EL (cell line): Measurements from ENCODE around the gene LRCH4.

Source experiments
- DNase-seq: peaks from one replicate; pipeline ENCODE4 v3.0.0-alpha.2; 2016

The LRCH4 gene

DNA sequence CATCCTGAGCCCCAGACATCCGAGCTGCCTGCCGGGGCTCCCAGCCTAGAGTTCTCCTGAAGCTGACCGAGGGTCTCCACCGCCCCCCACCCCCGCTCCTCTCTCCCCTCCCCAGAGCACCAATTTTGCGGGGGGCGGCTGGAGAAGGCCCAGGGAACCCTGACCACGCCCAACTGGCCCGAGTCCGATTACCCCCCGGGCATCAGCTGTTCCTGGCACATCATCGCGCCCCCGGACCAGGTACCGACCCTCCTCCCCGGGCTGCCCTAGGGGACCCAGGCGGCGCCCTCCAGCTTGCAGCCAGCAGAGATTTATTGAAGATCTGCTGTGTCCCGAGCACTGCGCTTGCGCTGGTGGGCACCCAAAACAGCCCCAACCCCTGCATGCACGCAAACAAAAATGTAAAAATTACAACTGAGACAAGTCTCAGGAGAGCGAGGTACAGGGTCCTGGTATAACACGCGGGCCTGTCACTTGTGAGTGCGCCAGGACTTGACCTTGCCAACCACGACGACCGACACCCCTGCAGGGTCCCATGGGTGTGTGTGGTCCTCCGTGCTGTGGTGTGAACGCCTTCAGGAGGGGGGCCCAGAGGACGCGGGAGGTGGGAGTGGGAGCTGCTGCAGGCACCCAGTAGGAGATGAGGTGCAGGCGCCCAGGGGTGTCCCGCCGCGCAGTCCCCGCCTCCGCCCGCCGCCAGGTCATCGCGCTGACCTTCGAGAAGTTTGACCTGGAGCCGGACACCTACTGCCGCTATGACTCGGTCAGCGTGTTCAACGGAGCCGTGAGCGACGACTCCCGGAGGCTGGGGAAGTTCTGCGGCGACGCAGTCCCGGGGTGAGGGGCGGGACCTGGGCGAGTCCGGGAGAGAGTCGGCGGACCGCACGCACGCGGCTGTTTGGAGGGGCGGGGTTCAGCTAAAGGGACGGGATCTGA lies 19.3 kb upstream of the LRCH4 start:
- no peak for DNase-seq

DNA sequence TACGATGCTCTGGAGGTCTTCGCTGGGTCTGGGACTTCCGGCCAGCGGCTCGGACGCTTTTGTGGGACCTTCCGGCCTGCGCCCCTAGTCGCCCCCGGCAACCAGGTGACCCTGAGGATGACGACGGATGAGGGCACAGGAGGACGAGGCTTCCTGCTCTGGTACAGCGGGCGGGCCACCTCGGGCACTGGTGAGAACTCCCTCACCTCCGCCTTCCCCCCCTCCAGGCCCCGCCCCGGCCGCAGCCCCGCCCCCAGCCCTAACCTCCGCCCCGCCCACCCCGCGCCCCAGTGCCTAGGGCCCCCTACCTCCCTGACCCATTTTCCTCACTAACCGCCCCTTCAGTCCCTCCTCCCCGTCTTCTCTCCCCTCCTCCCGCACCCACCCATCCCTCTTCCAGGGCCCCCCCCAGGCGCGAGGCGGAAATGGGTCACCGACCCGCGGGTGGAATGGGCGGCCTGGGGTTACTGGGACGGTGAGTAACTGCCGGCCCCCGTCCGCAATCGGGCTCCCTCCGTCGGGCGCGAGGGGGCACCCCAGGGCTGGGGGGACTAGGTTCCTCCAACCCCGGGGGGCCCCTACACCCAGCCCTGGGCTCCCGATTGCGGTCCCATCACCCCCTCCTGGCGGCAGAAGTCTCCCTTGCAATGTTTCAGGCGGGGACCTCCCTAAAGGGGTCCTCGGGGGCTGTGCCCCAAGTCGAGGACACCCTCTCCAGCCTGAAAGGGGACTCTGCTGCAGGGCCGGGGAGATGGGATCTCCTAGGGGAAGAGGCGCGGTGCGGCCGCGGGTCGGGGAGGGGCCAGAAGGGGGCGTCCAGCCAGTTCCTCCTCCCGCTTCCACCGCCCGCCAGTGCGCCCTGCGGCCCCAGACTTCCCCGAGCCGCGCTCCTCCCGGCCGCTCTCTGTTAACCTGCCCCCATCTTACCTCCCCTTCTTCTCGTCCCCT lies 18.4 kb upstream of the LRCH4 start:
- DNase-seq = peak; percentile 87

DNA sequence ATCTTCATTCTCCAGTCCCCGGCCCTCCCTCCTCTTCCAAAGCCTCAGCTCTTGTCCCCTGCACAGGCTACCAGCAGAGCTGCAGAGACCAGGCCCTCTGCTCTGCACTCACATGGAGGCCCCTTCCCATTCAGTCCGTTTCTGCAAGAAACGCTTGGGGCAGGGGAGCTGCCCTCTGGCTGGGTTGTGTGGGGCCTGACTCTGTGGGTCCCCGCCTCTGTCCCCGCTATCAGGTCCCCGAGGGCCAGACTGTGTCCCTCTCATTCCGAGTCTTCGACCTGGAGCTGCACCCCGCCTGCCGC lies 17.7 kb upstream of the LRCH4 start:
- DNase-seq = peak; percentile 59

DNA sequence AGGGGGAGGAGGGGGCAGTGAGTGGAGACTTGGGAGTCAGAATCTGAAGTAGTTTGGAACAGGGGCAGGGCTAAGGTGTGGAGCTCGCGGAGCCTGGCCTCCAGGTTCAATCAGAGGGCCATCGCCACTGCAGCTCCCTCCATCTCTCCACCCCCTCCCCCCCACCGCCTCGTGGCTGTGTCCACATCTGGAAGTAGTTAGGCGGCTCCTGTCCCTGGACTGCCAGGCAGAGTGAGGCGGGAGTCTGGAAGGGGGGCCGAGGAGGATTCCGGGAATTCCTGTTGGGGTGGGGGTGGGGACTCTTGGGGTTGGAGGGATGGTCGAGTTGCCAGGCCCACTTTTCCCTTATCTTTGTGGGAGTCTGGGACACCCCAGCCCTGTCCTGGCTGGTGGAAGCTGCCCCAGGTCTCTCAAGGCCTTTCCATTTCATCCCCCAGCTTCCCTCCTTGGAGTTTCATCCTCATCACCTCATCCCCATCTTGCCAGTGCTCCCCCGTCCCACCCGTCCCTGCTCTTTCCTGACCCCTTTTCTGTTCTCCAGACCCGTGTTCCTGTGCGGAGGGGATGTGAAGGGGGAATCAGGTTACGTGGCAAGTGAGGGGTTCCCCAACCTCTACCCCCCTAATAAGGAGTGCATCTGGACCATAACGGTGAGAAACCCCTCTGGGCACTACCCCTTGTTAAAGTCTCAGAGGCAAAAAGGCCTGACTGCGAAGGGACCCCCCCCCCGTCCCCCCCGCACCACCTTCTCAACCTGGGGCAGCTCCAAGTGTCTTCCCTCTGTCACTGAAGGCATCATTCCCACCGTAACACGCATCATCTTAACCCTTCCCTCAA lies 17.2 kb upstream of the LRCH4 start:
- DNase-seq = peak; percentile 94

DNA sequence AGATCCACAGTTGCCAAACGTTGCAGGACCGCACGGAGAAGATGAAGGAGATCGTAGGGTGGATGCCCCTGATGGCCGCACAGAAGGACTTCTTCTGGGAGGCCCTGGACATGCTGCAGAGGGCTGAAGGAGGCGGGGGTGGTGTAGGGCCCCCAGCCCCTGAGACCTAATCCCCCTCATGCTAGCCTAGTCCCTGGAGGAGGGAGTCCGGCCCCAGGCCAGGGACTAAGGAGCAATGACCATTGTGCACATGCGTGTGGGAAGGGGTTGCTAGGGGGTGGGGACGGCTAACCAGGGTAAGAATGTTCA lies 14.8 kb upstream of the LRCH4 start:
- DNase-seq = no peak

DNA sequence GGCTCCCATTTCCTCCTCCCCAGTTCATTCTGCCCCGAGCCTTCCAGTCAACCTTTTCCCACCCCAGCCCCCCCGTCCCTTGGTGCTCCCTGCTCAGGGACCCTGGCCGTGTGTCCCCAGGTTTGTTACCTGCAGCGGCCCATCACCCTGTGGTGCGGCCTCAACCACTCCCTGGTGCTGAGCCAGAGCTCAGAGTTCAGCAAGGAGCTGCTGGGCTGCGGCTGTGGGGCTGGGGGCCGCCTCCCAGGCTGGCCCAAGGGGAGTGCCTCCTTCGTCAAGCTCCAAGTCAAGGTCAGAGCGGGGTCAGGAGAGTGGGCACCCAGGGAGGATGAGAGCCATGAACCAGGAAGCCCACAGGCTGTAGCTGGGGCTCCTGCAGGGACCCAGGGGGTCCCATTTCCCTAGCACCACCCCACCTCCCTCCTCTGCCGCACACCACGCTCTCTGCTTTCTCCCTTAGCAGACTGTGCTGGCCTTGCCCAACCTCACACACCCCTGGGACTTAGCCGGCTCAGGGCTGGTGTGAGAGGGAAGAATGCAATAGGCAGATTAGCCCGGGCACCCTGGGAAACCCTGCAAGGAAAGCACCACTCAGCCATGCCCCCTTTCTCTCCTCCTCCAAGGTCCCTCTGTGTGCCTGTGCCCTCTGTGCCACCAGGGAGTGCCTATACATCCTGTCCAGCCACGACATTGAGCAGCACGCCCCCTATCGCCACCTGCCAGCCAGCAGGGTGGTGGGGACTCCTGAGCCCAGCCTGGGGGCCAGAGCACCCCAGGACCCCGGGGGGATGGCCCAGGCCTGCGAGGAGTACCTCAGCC lies 14.2 kb upstream of the LRCH4 start:
- DNase-seq = no peak

DNA sequence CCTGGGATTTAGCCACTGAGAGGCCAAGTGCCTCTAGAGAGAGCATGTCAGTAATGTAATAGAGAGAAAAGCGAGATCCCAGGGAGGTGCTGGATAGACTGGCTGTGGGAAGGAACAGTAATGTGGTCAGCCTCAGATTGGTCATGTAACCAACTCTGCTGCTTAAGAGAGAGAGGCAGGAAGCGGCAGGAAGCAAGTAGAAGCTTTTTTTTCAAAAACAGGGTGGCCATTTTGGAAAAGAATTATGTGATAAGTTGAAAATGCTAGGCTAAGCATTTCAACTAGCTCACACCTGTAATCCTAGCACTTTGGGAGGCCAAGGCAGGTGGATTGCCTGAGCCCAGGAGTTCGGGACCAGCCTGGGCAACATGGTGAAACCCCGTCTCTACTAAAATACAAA lies 12.5 kb upstream of the LRCH4 start:
- DNase-seq = no peak

DNA sequence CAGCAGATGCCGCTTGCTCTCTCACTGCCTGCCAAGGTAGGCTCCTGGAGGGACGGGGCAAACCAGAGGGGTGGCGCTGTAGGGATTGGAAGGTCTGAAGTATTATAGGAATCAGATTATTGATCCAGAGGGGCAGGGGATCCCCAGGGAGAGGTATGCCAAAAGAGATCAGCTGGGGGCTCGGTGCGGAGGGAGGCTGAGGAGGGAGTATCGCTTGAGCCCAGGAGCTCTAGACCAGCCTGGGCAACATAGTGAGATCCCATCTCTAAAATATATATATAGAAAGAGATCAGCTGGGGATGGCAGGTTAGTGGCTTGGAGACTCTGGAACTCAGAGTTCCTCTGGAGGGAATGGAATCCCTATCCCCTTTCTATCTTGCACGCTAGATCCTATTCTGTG lies 9.3 kb upstream of the LRCH4 start:
- no peak for DNase-seq

DNA sequence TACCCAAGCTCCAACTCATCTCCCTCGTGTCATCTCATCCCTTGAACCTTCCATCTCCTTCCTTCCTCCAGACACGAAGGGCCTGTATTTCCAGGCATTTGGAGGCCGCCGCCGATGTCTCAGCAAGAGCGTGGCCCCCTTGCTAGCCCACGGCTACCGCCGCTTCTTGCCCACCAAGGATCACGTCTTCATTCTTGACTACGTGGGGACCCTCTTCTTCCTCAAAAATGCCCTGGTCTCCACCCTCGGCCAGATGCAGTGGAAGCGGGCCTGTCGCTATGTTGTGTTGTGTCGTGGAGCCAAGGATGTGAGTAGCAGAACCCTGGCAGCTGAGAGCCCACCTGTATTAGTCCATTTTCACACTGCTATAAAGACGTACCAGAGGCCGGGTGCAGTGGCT lies 5.7 kb upstream of the LRCH4 start:
- DNase-seq = no peak

DNA sequence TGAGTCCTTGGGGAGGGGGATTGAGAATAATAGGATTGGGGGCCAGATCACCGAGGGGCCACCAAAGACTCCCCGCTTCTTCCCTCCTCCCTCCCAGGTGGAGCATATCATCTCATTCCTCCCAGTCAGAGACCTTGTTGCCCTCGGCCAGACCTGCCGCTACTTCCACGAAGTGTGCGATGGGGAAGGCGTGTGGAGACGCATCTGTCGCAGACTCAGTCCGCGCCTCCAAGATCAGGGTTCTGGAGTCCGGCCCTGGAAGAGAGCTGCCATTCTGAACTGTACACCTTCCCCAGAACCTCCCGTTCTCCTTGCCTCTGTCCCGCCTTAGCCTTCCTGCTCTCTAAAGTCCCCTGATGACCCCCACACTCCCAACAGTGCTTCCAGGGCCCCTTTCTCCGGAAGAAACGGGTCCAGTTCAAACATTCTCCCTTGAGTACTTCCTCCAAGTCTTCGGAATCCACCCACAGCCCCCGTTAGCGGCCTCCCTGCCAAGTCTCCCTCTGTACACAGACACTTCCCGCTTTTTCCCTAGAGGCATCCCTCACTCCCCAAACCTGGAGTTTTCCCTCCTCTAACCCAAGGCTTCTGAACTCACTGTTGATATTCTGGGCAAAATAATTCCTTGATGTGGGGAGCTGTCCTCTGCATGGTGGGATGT lies 4.3 kb upstream of the LRCH4 start:
- no peak for DNase-seq

DNA sequence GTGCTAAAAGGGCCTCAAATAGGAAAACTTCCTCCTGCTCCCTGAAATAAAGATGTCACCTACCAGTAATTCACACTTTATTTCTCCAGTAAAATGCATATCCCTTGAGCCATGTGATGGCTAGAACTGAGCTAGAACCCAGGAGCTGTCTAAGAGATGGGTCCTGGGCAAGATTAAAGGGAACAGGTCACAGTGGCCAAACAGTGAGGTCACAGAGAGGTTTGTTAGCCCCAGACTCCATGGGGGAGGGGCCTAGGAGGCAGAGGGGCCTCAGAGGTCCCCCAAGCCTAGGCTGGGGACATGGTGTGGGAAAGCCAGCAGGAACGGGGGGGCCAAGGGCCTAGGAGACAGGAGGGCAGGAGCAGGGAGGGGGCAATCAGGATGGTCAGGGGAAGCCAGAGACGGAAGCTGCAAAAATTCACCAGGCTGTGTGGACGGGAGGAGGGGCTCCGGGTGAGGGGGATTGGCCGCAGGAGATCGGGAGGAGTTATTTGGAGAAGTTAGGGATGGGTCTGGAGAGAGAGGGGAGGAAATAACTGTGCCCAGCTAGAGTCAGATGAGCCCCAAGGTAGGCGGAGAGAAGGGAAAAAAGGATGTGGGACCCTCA lies 3.5 kb upstream of the LRCH4 start:
- no peak for DNase-seq

DNA sequence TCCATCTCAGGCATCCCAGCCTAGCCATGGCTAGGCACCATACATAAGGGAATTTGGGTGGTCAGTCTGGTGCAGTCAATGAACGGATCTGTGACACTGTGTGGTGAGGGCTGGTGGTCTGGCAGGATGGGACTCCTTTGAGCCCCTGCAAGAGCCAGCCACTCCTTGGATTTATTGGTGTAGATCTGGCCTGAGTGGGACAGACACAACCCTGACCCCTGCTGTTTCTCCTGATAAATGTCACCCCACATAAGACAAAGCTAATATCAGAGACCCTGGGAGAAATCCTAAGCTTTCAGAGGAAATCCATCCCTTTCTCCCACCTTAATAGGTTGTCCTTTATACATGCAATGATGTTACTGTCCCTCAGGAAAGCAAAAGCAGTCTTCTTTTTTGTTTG lies 2.5 kb upstream of the LRCH4 start:
- DNase-seq = peak; percentile 40

DNA sequence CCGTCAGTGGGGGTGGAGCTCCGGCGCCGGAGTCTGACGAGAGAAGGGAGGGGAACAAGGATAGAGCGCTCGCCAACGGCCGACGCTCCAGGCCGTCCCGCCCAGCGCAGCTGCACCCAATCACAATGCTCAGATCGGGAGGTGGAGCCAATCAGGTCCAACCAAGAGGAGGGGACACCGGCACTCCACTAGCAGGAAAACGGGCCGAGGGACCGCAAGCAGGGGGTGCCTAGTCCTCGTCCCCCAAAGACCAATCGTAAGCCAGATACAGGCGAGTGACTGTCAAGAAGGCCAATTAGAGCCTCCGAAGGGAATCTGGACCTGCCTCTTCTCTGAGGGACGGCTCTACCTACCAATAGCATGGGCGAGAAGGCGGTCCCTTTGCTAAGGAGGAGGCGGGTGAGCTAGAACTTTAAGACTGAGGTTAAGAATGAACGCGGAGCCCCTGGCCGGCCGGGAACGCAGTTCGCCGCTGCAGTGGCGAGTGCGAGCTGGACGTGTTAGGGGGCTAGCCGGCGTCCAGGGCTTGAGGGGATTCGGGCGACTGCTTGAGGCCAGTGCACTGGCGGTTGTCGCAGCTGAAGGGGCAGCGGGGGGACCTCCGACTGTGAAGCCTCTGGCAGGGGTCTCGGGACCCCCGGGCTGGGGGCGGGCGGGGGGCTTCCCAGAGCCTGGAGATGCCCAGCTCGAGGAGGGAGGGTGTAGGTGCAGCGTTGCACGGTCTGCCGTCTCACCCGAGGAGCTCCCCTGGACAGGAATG lies 517 bp upstream of the LRCH4 start, which contains the start of gene FBXO24:
Gene FBXO24, plus strand, starts transcription at position 63 of the 760 bp plus-strand sequence. Its CDS starts 298 bp downstream, at position 361.
- DNase-seq = peak; percentile 100

DNA sequence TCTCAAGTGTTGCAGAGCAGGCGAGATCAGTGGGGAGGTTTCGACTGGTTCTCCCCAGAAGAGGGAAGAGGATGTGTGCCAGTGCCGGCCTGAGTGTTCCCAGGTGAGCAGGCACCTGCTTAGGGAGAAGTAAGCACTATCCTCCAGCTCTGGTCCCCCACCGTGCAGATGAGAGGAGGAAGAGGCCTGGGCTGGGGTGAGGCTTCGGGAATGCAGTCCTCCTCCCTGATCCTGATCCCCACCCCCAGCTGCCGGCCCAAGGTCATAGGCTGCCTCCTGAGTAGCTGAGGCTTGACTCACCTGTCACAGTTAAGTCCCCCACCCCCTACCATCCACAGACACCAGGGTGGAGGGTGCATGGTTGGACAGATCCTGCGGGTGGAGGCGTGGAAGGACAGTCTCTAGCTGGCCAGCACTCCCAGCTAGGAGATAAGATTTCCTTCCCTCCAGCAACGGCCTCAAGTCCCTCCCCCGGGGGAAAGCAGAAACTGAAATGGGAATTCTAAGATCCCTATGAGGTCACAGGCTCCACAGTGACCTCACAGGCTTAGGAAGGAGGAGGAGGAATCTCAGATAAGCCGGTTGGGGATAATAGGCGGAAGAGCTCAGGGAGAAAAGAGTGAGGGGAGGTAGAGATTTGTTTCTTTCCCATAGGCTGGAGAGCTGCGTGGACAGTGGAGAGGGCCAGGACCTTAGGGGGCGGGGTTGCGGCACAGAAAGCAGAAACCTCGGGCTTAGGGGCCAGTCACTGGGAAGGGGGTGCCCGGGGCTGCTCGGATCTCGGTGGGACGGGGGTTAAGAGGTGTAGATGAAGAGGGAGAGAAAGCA lies 1.0 kb downstream of the LRCH4 start:
- peak; percentile 82 for DNase-seq

DNA sequence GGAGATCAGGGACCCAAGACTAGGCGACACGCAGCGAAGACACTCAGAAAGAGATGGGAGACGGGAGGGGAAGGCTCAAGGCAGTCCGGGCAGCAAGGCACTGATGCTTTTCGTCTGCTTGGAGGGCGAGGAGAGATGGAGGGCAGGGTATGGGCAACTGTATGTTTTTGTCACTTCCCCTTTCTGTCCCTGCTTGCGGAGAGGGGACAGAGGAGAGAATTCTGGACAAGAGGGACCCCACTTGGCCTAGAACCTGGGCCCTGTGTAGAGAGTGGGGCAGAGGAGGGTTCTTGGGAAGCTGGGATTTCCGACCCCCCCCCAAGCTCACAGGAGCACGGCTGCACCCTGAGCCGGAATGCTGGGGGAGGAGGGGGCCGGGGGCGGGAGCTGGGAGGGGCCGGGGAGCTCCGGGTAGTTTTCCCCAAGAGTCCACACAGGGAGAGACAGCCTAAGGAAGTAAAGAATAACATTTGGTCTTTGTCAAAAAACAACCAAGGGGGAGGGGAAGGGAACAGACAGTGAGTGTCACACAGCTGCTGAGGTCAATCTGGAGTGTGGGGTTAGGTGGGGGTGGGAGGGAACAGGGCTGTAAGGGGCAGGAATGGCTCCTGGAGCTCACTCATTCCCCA lies 1.8 kb downstream of the LRCH4 start:
- DNase-seq = no peak

DNA sequence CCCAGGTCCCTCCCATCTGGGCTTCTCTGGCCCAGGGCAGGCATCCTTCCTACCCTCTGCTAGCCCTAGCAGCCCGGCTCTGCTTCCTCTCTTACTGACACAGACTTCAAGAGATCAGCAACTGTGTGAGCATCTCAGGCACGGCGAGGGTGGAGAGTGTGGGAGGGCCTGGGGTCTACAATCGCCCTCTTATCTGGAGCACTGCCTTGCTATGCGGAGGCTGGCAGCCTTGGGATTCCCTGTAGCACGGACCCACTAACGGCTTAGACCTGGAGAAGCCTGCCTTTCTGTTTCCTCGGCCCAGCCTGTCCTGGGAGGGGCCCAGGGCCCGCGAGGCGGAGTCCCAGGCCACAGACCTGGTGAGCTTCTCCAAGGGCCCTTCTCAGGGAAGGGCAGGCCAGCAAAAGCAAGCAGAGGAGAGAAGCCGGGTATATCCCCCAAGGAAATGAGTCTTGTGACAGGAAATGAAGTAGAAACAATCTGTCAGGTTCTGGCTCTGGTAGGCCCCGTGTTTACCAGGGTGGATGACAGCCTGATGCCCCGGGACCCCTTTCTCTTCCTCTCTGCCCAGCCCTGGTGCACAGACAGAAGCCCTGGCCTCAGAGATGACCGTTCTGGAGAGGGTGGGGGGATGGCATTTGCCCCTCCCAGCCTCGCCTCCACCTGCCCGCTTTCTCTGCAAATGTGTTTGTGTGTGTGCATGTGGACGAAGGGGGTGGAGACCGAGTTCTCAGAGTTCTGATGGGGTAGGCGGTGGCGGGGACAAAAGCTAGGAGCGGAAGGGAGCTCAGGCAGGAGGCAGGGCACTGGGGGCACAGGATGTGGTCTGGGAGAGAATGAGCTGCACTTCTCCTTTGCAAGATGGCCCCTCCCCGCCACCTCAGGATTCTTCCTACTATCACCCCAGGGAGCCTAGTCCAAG lies 2.5 kb downstream of the LRCH4 start:
- peak; percentile 34 for DNase-seq

DNA sequence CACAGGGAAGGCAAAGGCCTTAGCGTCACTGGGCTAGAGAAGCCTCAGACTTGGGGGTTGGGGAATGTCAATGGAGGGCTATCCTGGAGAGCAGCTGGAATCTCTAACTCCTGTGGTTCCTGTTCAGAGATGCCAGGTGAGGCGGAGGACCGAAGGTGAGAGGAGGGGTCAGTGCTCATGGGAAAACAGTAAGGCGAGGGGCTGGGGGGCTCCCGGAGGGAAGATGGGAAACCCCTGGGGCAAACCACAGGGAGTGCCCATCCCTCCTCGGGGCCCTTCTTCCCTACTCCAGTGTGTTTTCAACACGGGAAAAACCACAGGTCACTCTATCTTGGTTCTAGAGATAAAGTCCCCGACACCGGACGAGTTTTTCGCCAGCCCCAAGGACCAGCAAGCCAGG lies 3.3 kb downstream of the LRCH4 start:
- DNase-seq = no peak
